Panc1 (cell line): ENCODE measurements around the gene HS2ST1. TPM values are rescaled to one million over a fixed set of nuclear protein-coding genes. Genes with fewer than 3 reads are reported as not detected.

Source experiments
- ATAC-seq: fragments of 200-7000 bp; cut with Tn5 transposase; 2 replicates; pipeline ENCODE4 v1.9.1; 2020; ENCODE audit warnings: mild to moderate bottlenecking, moderate library complexity
- BruUV-seq: library from RNA; stranded (reverse); fragments of 400-500 nt; replicated peaks from 2 replicates; lab custom pipeline; 2021; lab: Mats Ljungman, UMichigan
- CTCF ChIA-PET: fragments of 300-600 bp; sonication (Branson Sonifier 250); formaldehyde crosslinking; loops from one replicate; lab custom pipeline; 2022; ENCODE audit warnings: antibody characterized with exemption; lab: Charles Lee
- POLR2A ChIA-PET: fragments of 300-600 bp; sonication (Branson Sonifier 250); formaldehyde crosslinking; loops from one replicate; lab custom pipeline; 2022; ENCODE audit warnings: antibody characterized with exemption; lab: Charles Lee
- DNase-seq: peaks from one replicate; pipeline ENCODE4 v3.0.0-alpha.2; 2010; ENCODE audit warnings: low read depth, low spot score
- H3K27ac ChIP-seq: 2 replicates; pipeline ENCODE4 v1.5.1; 2011; ENCODE audit warnings: mild to moderate bottlenecking, low read length, inconsistent platforms
- H3K27me3 ChIP-seq: fragments of 200-500 bp; sonication (Bioruptor generic); 2 replicates; pipeline ENCODE4 v1.6.0; 2014; ENCODE audit warnings: low read length, inconsistent platforms; ENCODE audit not compliant: control insufficient read depth, insufficient read depth
- H3K36me3 ChIP-seq: fragments of 200-500 bp; sonication (Bioruptor generic); 2 replicates; pipeline ENCODE4 v1.5.1; 2014; ENCODE audit warnings: inconsistent platforms, mild to moderate bottlenecking, low read length, moderate library complexity; ENCODE audit not compliant: control insufficient read depth, insufficient read depth
- H3K4me1 ChIP-seq: 2 replicates; pipeline ENCODE4 v1.5.1; 2011; ENCODE audit warnings: inconsistent platforms, mild to moderate bottlenecking, low read length, moderate library complexity; ENCODE audit not compliant: control insufficient read depth, insufficient read depth
- H3K4me3 ChIP-seq, 2 experiments: 2 replicates each; pipeline ENCODE4 v1.5.1; 2011 to 2012; ENCODE audit warnings: low read depth in 2 of 2, low read length in 2 of 2, mild to moderate bottlenecking in 2 of 2, inconsistent platforms in 1 of 2, moderate library complexity in 1 of 2
- H3K9me3 ChIP-seq: fragments of 200-500 bp; sonication (Bioruptor generic); 2 replicates; pipeline ENCODE4 v1.5.1; 2014; ENCODE audit warnings: low read depth, mild to moderate bottlenecking, inconsistent platforms, low read length, moderate library complexity; ENCODE audit not compliant: control insufficient read depth, insufficient read depth
- CTCF ChIP-seq: fragments of 450-650 bp; IDR thresholded peaks from 2 replicates; pipeline ENCODE4 v1.5.1; 2017; ENCODE audit warnings: mild to moderate bottlenecking
- REST ChIP-seq, 2 experiments: IDR thresholded peaks; 2 replicates each; pipeline ENCODE4 v1.6.1; 2011 to 2012; ENCODE audit warnings: low read depth in 2 of 2, control low read depth in 1 of 2, low read length in 1 of 2, mild to moderate bottlenecking in 1 of 2, moderate library complexity in 1 of 2; ENCODE audit not compliant: insufficient read depth in 1 of 2
- SIN3A ChIP-seq: IDR thresholded peaks from 2 replicates; pipeline ENCODE4 v1.6.1; 2012; ENCODE audit warnings: low read depth, mild to moderate bottlenecking, low read length, moderate library complexity, borderline replicate concordance; ENCODE audit not compliant: insufficient read depth
- in situ Hi-C: cut with HindIII; loops from 2 replicates; pipeline ENCODE4 v1.10.0; 2016; ENCODE audit warnings: low sequenced_read_pairs, low pct_unique_long_range_greater_than_20kb
- intact Hi-C: fragments of 100-400 bp; cut with micrococcal nuclease; formaldehyde crosslinking; loops from one replicate; pipeline ENCODE4 v1.10.0; 2022; ENCODE audit not compliant: unreplicated experiment
- total RNA-seq: library from RNA; stranded (reverse); gene quantifications from one replicate; pipeline ENCODE4 v1.2.1, GENCODE V29; 2021; ENCODE audit not compliant: unreplicated experiment

Gene HS2ST1
- total RNA-seq, 1 experiment from 2014 or later, result 81.0 TPM

- CTCF ChIA-PET, result no interaction called here
- DNase-seq (no peak), ATAC-seq (no peak)
- POLR2A ChIA-PET, result no interaction called here
- in situ Hi-C loops, result no loop called here
- intact Hi-C loops, result no loop called here
- Histone ChIP-seq H3K27ac (no peak overlapping the region), H3K36me3 (no peaks in the 10 kb centered on the region), H3K4me3 (no peak overlapping the region), H3K4me1 (0 out of 2 replicates have a peak, but pooled peaks cover 6% of the 10 kb centered on the region), H3K9me3 (no peaks in the 10 kb centered on the region), H3K27me3 (no peaks in the 10 kb centered on the region)
- TF ChIP-seq REST (IDR thresholded peaks at IDR 0.05; ENCODE audit: insufficient read depth in 1 of 2, low read depth in 2 of 2, low read length in 1 of 2) (no peak), CTCF (no peak), SIN3A (no peak)
- no TSS peak for BruUV-seq
Observed at GRCh38 chr1:86950712-86951419, 36.4 kb downstream of the HS2ST1 start.

- H3K9me3 ChIP-seq, result no peaks in the 10 kb centered on the region
- 0 out of 2 replicates have a peak, but pooled peaks cover 6% of the 10 kb centered on the region for H3K4me1 ChIP-seq
Observed at GRCh38 chr1:86951430-86951829, 37.0 kb downstream of the HS2ST1 start.

More at GRCh38 chr1:86951430-86951829, 37.0 kb downstream of the HS2ST1 start:
- no peaks in the 10 kb centered on the region for H3K36me3 ChIP-seq
- ChIA-PET POLR2A (no interaction called here), CTCF (no interaction called here)
- TF ChIP-seq REST (IDR thresholded peaks at IDR 0.05; ENCODE audit: insufficient read depth in 1 of 2, low read depth in 2 of 2, low read length in 1 of 2), result no peak
- DNase-seq, result no peak
- H3K27me3 ChIP-seq, result no peaks in the 10 kb centered on the region
- no peak for ATAC-seq
- no peak overlapping the region for H3K4me3 ChIP-seq
- no TSS peak for BruUV-seq
- intact Hi-C loops, result no loop called here
- no peak overlapping the region for H3K27ac ChIP-seq
- in situ Hi-C loops, result no loop called here
